Tibial nerve (tissue), 4 donors: ENCODE measurements around the gene CAMKK2.

Experiments used
- CTCF ChIP-seq, 5 experiments: fragments of 200-600 bp in 3 of 5; fragments of 450-650 bp in 2 of 5; sonication (generic) in 3 of 5; IDR thresholded peaks; one replicate each; pipeline ENCODE4 v1.5.1; 2016 to 2019; ENCODE audit warnings: antibody characterized with exemption in 5 of 5, mild to moderate bottlenecking in 3 of 5, moderate library complexity in 2 of 5
- EP300 ChIP-seq, 2 donors: sonication (generic); formaldehyde crosslinking; IDR thresholded peaks; one replicate each; pipeline ENCODE4 v1.6.1; 2017; ENCODE audit warnings: antibody characterized with exemption in 2 of 2, mild to moderate bottlenecking in 1 of 2
- POLR2A ChIP-seq, 2 donors: fragments of 450-650 bp; IDR thresholded peaks; one replicate each; pipeline ENCODE4 v1.6.1; 2017; ENCODE audit warnings: antibody characterized with exemption in 2 of 2, mild to moderate bottlenecking in 2 of 2, moderate library complexity in 2 of 2

DNA sequence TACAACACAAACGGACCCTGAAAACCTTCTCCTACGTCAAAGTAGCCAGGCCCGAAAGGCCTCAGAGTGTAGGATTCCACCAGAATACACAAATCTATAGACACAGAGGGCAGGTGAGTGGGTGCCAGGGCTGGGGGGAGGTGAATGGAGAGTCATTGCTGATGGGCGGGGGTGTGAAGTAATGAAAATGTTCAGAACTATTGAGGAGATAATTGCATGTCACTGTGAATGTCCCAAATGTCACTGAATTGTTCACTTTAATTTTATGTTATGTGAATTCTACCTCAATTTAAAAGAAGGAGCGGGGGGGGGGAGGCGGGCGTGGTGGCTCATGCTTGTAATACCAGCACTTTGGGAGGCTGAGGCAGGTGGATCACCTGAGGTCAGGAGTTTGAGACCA is 50.6 kb downstream of the CAMKK2 start:
- no peak for TF ChIP-seq CTCF (IDR thresholded peaks at IDR 0.05)
- no peak for TF ChIP-seq POLR2A (IDR thresholded peaks at IDR 0.05)
- TF ChIP-seq EP300 (IDR thresholded peaks at IDR 0.05), result no peak
